MCF 10A (cell line): ENCODE measurements around the gene AGBL5. TPM values are rescaled to one million over a fixed set of nuclear protein-coding genes. Genes with fewer than 3 reads are reported as not detected.
A peak's percentile ranks its signal among the peaks of the same experiment; 100 is the strongest.

Experiments used
- BruUV-seq: library from RNA; stranded (reverse); fragments of 400-500 nt; replicated peaks from 2 replicates; lab custom pipeline; 2021; lab: Mats Ljungman, UMichigan
- CTCF ChIA-PET: fragments of 300-600 bp; sonication (Branson Sonifier 250); formaldehyde crosslinking; extraction: SDS; loops from one replicate; lab custom pipeline; 2021; ENCODE audit warnings: antibody characterized with exemption, inconsistent platforms; lab: Yijun Ruan, JAX
- POLR2A ChIA-PET: fragments of 300-600, 350-650 bp; sonication (Branson Sonifier 250); formaldehyde crosslinking; extraction: SDS; loops from one replicate; lab custom pipeline; 2020; ENCODE audit warnings: antibody characterized with exemption, inconsistent platforms; lab: Yijun Ruan, JAX
- DNase-seq: peaks from one replicate; pipeline ENCODE4 v3.0.0-alpha.2; 2018; ENCODE audit not compliant: unreplicated experiment
- H3K27ac Mint-ChIP-seq: one replicate; pipeline ENCODE4 v1.8.0; 2022; ENCODE audit warnings: mild to moderate bottlenecking, low read depth, mixed read lengths; ENCODE audit not compliant: unreplicated experiment
- H3K27me3 Mint-ChIP-seq: one replicate; pipeline ENCODE4 v1.8.0; 2022; ENCODE audit warnings: mixed read lengths; ENCODE audit not compliant: insufficient read depth, unreplicated experiment
- H3K36me3 Mint-ChIP-seq: one replicate; pipeline ENCODE4 v1.8.0; 2022; ENCODE audit warnings: mild to moderate bottlenecking, moderate library complexity, mixed read lengths; ENCODE audit not compliant: insufficient read depth, unreplicated experiment
- H3K4me1 Mint-ChIP-seq: one replicate; pipeline ENCODE4 v1.8.0; 2022; ENCODE audit warnings: mixed read lengths; ENCODE audit not compliant: insufficient read depth, unreplicated experiment
- H3K4me3 Mint-ChIP-seq: one replicate; pipeline ENCODE4 v1.8.0; 2022; ENCODE audit warnings: mild to moderate bottlenecking, moderate library complexity, mixed read lengths; ENCODE audit not compliant: unreplicated experiment
- H3K9me3 Mint-ChIP-seq: one replicate; pipeline ENCODE4 v1.8.0; 2022; ENCODE audit warnings: mixed read lengths; ENCODE audit not compliant: unreplicated experiment
- intact Hi-C: fragments of 100-400 bp; cut with micrococcal nuclease; formaldehyde crosslinking; loops from 2 replicates; pipeline ENCODE4 v1.14.1; 2022
- total RNA-seq: library from RNA; stranded (reverse); gene quantifications from 2 replicates; pipeline ENCODE4 v1.2.3, GENCODE V29; 2022
- TF ChIP-seq, protein P1 (sequence below): fragments of 200-600 bp; IDR thresholded peaks from one replicate; pipeline ENCODE4 v1.8.0; 2022; ENCODE audit warnings: antibody characterized with exemption, mild to moderate bottlenecking; ENCODE audit not compliant: unreplicated experiment

The AGBL5 gene
- total RNA-seq, 1 experiment from 2014 or later, result 22.7 TPM

DNA sequence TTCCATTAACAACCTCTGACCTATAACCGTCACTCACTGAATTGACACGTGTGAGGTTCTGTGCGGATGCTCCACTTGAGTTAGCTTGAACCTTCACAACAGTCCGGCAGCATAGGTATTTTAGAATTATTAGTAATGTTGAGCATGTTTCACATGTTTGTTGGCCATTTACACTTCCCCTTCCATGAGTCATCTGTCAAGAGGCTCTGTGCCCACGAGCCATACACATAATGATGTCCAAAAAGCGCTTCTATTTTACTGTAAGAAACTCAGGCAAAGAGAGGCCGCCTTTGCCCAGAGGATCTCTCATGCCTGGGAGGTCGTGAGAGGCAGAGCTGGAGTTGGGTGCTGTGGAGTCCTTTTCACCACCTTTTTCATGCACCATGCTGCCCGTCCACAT is 47.6 kb upstream of the AGBL5 start:
- no peaks in the 10 kb centered on the region for H3K27me3 Mint-ChIP-seq
- intact Hi-C loops, result no loop called here
- no peak overlapping the region for H3K27ac Mint-ChIP-seq
- H3K36me3 Mint-ChIP-seq, result no peaks in the 10 kb centered on the region
- no TSS peak for BruUV-seq
- CTCF ChIA-PET, result interaction anchor here (0.7 to 2.5 kb wide), 4 partner anchors 12 to 61 kb away, joined by 3 to 8 read pairs (median 5); no protein-coding TSS in a partner anchor
- POLR2A ChIA-PET, result interaction anchor here (0.9 kb wide), 1 partner anchor 13 kb away, joined by 3 read pairs; no protein-coding TSS in a partner anchor
- no peak overlapping the region for H3K4me3 Mint-ChIP-seq
- DNase-seq, result peak; percentile 51
- no peaks in the 10 kb centered on the region for H3K9me3 Mint-ChIP-seq
- H3K4me1 Mint-ChIP-seq, result peaks cover 11% of the 10 kb centered on the region
- TF ChIP-seq, protein P1, sequence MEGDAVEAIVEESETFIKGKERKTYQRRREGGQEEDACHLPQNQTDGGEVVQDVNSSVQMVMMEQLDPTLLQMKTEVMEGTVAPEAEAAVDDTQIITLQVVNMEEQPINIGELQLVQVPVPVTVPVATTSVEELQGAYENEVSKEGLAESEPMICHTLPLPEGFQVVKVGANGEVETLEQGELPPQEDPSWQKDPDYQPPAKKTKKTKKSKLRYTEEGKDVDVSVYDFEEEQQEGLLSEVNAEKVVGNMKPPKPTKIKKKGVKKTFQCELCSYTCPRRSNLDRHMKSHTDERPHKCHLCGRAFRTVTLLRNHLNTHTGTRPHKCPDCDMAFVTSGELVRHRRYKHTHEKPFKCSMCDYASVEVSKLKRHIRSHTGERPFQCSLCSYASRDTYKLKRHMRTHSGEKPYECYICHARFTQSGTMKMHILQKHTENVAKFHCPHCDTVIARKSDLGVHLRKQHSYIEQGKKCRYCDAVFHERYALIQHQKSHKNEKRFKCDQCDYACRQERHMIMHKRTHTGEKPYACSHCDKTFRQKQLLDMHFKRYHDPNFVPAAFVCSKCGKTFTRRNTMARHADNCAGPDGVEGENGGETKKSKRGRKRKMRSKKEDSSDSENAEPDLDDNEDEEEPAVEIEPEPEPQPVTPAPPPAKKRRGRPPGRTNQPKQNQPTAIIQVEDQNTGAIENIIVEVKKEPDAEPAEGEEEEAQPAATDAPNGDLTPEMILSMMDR, result no peak

DNA sequence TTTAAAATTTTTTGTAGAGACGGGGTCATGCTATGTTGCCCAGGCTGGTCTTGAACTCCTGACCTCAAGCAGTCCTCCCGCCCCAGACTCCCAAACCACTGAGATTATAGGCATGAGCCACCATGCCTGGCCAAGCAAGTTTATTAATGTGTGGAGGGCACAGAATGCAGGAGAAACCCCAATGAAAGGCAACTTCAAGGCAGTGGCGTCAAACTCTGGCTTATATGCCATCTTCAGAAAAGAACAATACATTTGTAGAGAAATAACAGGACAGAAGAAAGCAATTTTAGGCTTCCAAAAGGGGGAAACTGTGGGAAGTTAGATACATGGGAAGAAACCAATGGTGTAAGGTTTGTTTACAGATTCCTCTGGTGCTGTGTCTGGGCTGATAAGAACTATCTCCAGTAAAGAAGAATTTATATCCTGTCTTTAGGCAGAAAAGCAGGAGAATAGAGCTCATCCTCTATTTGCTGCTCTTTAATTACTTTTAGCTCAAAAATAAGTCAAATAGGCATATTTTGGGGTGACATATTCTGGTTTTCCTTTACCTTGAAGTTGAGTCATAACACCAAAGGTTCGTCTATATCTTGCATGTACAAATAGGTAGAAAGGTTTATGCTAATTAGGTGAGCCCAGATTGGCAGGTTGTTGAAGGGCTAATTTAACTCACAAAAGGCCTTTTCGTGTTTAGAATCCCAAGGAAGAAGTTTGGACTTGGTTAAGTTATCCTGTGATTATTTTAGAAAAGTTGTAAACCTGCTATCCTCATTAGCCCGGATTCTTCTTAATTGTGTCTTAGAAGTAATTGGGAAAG is 44.7 kb upstream of the AGBL5 start:
- no TSS peak for BruUV-seq
- ChIA-PET POLR2A (interaction anchor here (0.7 kb wide), 1 partner anchor 37 kb away, joined by 3 read pairs; no protein-coding TSS in a partner anchor), CTCF (interaction anchor here (0.6 to 2.1 kb wide), 6 partner anchors 9 to 243 kb away, joined by 3 to 8 read pairs (median 4); no protein-coding TSS in a partner anchor)
- H3K4me3 Mint-ChIP-seq, result no peak overlapping the region
- TF ChIP-seq, protein P1, result no peak
- no peaks in the 10 kb centered on the region for H3K36me3 Mint-ChIP-seq
- DNase-seq, result no peak
- intact Hi-C loops, result no loop called here
- no peak overlapping the region for H3K27ac Mint-ChIP-seq
- H3K27me3 Mint-ChIP-seq, result no peaks in the 10 kb centered on the region
- peaks cover 18% of the 10 kb centered on the region for H3K4me1 Mint-ChIP-seq
- no peaks in the 10 kb centered on the region for H3K9me3 Mint-ChIP-seq

DNA sequence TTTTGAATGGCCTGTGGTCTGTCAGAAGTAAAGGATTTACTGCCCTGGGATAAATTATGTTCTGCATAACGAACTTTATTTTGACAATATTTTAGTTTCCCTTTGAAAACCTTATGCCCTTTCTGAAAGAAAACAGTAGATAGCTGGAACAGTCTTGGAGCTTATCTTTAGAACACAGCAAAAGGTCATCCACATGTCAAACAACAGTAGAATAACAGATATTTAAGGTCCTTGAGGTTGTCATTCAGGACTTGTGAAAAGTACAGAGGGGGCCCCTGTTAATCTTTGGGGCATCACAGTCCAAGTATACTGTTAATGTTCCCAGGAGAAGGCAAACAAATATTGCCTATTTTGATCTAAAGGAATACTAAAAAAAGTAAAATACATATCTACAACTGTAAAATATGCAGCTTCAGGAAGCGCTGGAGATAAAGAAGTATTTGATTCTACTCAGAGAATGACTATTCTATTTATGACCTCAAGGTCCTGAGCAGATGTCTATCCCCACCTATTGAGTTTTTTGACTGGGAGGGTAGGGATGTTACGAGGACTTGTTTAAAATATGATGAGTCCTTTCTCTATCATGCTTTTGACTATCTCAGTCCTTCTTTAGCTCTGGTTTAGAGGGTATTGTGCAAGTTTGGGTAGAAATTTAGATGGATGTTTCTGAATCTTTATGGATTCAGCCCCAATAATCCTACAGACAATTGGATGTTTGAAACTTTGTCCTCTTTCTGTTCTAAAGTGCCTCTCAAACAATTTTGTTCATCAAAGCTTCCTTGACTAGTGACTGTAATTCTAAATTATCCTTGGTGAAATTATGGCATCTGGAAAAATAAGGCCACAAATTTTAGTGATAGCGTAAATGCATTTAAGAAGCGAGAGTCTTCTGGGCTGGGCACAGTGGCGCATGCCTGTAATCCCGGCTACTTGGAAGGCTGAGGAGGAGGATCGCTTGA is 43.8 kb upstream of the AGBL5 start:
- ChIA-PET CTCF (interaction anchor here (0.6 to 2.1 kb wide), 6 partner anchors 9 to 48 kb away, joined by 3 to 8 read pairs (median 5); partner anchors contain the start of gene TMEM214), POLR2A (interaction anchor here (0.7 kb wide), 1 partner anchor 38 kb away, joined by 3 read pairs; no protein-coding TSS in a partner anchor)
- intact Hi-C loops, result no loop called here
- no peak for DNase-seq
- no peak overlapping the region for H3K4me3 Mint-ChIP-seq
- no peaks in the 10 kb centered on the region for H3K9me3 Mint-ChIP-seq
- no peaks in the 10 kb centered on the region for H3K27me3 Mint-ChIP-seq
- BruUV-seq, result no TSS peak
- TF ChIP-seq, protein P1, result no peak
- H3K27ac Mint-ChIP-seq, result no peak overlapping the region
- peaks cover 15% of the 10 kb centered on the region for H3K4me1 Mint-ChIP-seq
- H3K36me3 Mint-ChIP-seq, result no peaks in the 10 kb centered on the region
